ENCODE data around the gene TULP1.

The TULP1 gene

GRCh38 chr6:35496036-35496840 is 16.5 kb downstream of the TULP1 start:
- DNase-seq = no peak

- no peak for DNase-seq
These were observed 17.2 kb downstream of the TULP1 start for GRCh38 chr6:35495258-35496035.

GRCh38 chr6:35494161-35494563 is 18.5 kb downstream of the TULP1 start:
- DNase-seq = peak; percentile 15

GRCh38 chr6:35493307-35493983 is 19.3 kb downstream of the TULP1 start:
- no peak for DNase-seq

- DNase-seq = no peak
These were observed 19.8 kb downstream of the TULP1 start for GRCh38 chr6:35492974-35493284.

- DNase-seq = no peak
These were observed 20.3 kb downstream of the TULP1 start for GRCh38 chr6:35492258-35492973.

GRCh38 chr6:35491558-35492257 is 21.0 kb downstream of the TULP1 start:
- DNase-seq = no peak

GRCh38 chr6:35490821-35491557 is 21.7 kb downstream of the TULP1 start:
- no peak for DNase-seq

- no peak for DNase-seq
These were observed 22.5 kb downstream of the TULP1 start for GRCh38 chr6:35489995-35490791.

- DNase-seq = no peak
These were observed 23.6 kb downstream of the TULP1 start for GRCh38 chr6:35489066-35489465.

- DNase-seq = no peak
These were observed 24.2 kb downstream of the TULP1 start for GRCh38 chr6:35488517-35488862.

- no peak for DNase-seq
These were observed 24.8 kb downstream of the TULP1 start for GRCh38 chr6:35487658-35488516.

- DNase-seq = peak; percentile 54
These were observed 26.4 kb downstream of the TULP1 start for GRCh38 chr6:35486005-35486925.

GRCh38 chr6:35485402-35485877 is 27.3 kb downstream of the TULP1 start:
- no peak for DNase-seq

GRCh38 chr6:35484921-35485392 is 27.7 kb downstream of the TULP1 start:
- DNase-seq = no peak

- no peak for DNase-seq
These were observed 28.6 kb downstream of the TULP1 start for GRCh38 chr6:35483893-35484645.

- DNase-seq = no peak
These were observed 29.2 kb downstream of the TULP1 start for GRCh38 chr6:35483490-35483889.

GRCh38 chr6:35483062-35483461 is 29.6 kb downstream of the TULP1 start:
- DNase-seq = no peak

Data from NCI-H345 (cell line).